HCEC 1CT (cell line): ENCODE results near the gene ATP11A.

Experiments used
- DNase-seq: peaks from one replicate; pipeline ENCODE4 v3.0.0-alpha.2; 2017

Gene ATP11A

GRCh38 chr13:112689303-112690245 is at the start of gene ATP11A:
Gene ATP11A, plus strand, starts transcription at chr13:112690038. Its CDS starts 379 bp downstream, at chr13:112690417.
- peak; percentile 88 for DNase-seq

GRCh38 chr13:112641456-112642089 is 48.3 kb upstream of the ATP11A start:
- DNase-seq = no peak

GRCh38 chr13:112642090-112642460 is 47.8 kb upstream of the ATP11A start:
- no peak for DNase-seq

- DNase-seq = no peak
Measured at GRCh38 chr13:112643759-112644459, 45.9 kb upstream of the ATP11A start.

- DNase-seq = no peak
Measured at GRCh38 chr13:112645327-112645914, 44.4 kb upstream of the ATP11A start.

GRCh38 chr13:112647256-112647655 is 42.6 kb upstream of the ATP11A start:
- DNase-seq = no peak

GRCh38 chr13:112648101-112648500 is 41.7 kb upstream of the ATP11A start:
- no peak for DNase-seq

GRCh38 chr13:112648966-112649690 is 40.7 kb upstream of the ATP11A start:
- no peak for DNase-seq

- no peak for DNase-seq
Measured at GRCh38 chr13:112651311-112651710, 38.5 kb upstream of the ATP11A start.

GRCh38 chr13:112651750-112652511 is 37.9 kb upstream of the ATP11A start:
- no peak for DNase-seq

GRCh38 chr13:112652512-112653070 is 37.2 kb upstream of the ATP11A start:
- no peak for DNase-seq

- DNase-seq = no peak
Measured at GRCh38 chr13:112653071-112653470, 36.8 kb upstream of the ATP11A start.

- no peak for DNase-seq
Measured at GRCh38 chr13:112655913-112656312, 33.9 kb upstream of the ATP11A start.

- peak; percentile 40 for DNase-seq
Measured at GRCh38 chr13:112657850-112658445, 31.9 kb upstream of the ATP11A start.

- DNase-seq = no peak
Measured at GRCh38 chr13:112658808-112659207, 31.0 kb upstream of the ATP11A start.

- DNase-seq = no peak
Measured at GRCh38 chr13:112661291-112661690, 28.5 kb upstream of the ATP11A start.

GRCh38 chr13:112664501-112665203 is 25.2 kb upstream of the ATP11A start:
- peak; percentile 11 for DNase-seq

GRCh38 chr13:112668924-112669323 is 20.9 kb upstream of the ATP11A start:
- no peak for DNase-seq

- DNase-seq = no peak
Measured at GRCh38 chr13:112669881-112670499, 19.8 kb upstream of the ATP11A start.

- DNase-seq = no peak
Measured at GRCh38 chr13:112670864-112671263, 19.0 kb upstream of the ATP11A start.
